ENCODE results near the gene GATA2.

The GATA2 gene

GRCh38 chr3:128502712-128503111 is 9.7 kb upstream of the GATA2 start:
- Histone ChIP-seq H3K4me2 (ENCODE audit: low read depth, low read length, poor library complexity, severe bottlenecking) (no peak overlapping the region), H3K27me3 (ENCODE audit: low read length) (no peaks in the 10 kb centered on the region), H4K20me1 (ENCODE audit: low read depth, low read length) (no peaks in the 10 kb centered on the region), H3K27ac (ENCODE audit: low read depth, low read length) (no peak overlapping the region), H3K9me3 (ENCODE audit: insufficient read depth, low read length) (no peaks in the 10 kb centered on the region), H3K36me3 (ENCODE audit: low read length) (no peaks in the 10 kb centered on the region), H2AFZ (ENCODE audit: low read depth, low read length, severe bottlenecking) (no peak overlapping the region), H3K4me3 (ENCODE audit: insufficient read depth, low read length, poor library complexity, severe bottlenecking) (no peak overlapping the region), H3K9ac (ENCODE audit: low read length) (no peak overlapping the region), H3K9me2 (replicated peaks; ENCODE audit: insufficient read depth, low read length) (no peaks in the 10 kb centered on the region), H3K79me2 (ENCODE audit: insufficient read depth, low read length) (no peaks in the 10 kb centered on the region), H3F3A (ENCODE audit: insufficient read depth) (no peaks in the 10 kb centered on the region)
- TF ChIP-seq, protein P1, sequence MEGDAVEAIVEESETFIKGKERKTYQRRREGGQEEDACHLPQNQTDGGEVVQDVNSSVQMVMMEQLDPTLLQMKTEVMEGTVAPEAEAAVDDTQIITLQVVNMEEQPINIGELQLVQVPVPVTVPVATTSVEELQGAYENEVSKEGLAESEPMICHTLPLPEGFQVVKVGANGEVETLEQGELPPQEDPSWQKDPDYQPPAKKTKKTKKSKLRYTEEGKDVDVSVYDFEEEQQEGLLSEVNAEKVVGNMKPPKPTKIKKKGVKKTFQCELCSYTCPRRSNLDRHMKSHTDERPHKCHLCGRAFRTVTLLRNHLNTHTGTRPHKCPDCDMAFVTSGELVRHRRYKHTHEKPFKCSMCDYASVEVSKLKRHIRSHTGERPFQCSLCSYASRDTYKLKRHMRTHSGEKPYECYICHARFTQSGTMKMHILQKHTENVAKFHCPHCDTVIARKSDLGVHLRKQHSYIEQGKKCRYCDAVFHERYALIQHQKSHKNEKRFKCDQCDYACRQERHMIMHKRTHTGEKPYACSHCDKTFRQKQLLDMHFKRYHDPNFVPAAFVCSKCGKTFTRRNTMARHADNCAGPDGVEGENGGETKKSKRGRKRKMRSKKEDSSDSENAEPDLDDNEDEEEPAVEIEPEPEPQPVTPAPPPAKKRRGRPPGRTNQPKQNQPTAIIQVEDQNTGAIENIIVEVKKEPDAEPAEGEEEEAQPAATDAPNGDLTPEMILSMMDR (IDR thresholded peaks at IDR 0.05; ENCODE audit: insufficient read depth, low read length, poor library complexity, severe bottlenecking) = no peak
- no peak for TF ChIP-seq EZH2phosphoT487 (conservative IDR thresholded peaks at IDR 0.05; ENCODE audit: low read length)

DNA sequence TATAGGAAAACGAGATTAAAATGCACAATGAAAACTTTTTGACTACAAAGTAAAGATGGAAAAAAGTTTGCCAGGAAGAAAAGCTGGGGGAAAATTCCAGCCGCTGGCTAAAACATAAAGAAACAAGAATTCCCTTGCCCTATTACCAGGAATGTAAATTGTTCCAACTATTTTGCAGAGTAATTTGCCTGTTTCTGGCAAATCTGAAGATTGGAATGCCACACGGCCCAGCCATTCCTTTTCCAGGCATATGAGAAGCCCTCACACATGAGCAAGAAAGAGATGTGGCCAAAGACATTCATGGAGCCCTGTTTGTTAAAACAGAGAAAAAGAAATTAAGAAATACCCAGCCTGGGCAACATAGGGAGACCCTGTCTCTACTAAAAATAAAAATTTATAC is 8.4 kb upstream of the GATA2 start:
- no peaks in the 10 kb centered on the region for H3K9me3 ChIP-seq (ENCODE audit: insufficient read depth, low read length)
- TF ChIP-seq, protein P1 (IDR thresholded peaks at IDR 0.05; ENCODE audit: insufficient read depth, low read length, poor library complexity, severe bottlenecking) = no peak
- no peak for TF ChIP-seq EZH2phosphoT487 (conservative IDR thresholded peaks at IDR 0.05; ENCODE audit: low read length)
- no peak overlapping the region for H3K4me2 ChIP-seq (ENCODE audit: low read depth, low read length, poor library complexity, severe bottlenecking)
- no peaks in the 10 kb centered on the region for H3K36me3 ChIP-seq (ENCODE audit: low read length)
- no peaks in the 10 kb centered on the region for H3K9me2 ChIP-seq (replicated peaks; ENCODE audit: insufficient read depth, low read length)
- no peaks in the 10 kb centered on the region for H3F3A ChIP-seq (ENCODE audit: insufficient read depth)
- H3K27ac ChIP-seq (ENCODE audit: low read depth, low read length) = no peak overlapping the region
- H4K20me1 ChIP-seq (ENCODE audit: low read depth, low read length) = no peaks in the 10 kb centered on the region
- no peak overlapping the region for H2AFZ ChIP-seq (ENCODE audit: low read depth, low read length, severe bottlenecking)
- H3K9ac ChIP-seq (ENCODE audit: low read length) = no peak overlapping the region
- no peaks in the 10 kb centered on the region for H3K27me3 ChIP-seq (ENCODE audit: low read length)
- no peaks in the 10 kb centered on the region for H3K79me2 ChIP-seq (ENCODE audit: insufficient read depth, low read length)
- H3K4me3 ChIP-seq (ENCODE audit: insufficient read depth, low read length, poor library complexity, severe bottlenecking) = no peak overlapping the region

DNA sequence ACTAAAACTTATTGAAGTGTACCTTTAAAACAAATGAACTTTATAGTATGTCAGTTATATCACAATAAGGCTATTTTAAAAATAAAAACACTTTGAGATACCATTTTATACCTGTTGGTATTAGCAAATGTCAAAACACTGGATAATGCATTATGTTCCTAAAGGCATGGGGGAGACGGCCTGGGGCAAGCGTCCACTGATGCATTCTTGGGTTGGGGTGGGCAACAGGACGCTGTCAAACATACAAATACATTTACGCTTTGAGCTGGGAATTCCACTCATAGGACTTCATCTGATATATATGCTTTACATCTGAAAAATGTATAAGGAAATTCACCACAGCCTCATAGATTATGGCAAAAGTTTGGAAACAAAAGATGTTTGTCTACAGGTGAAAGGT is 7.6 kb upstream of the GATA2 start:
- H3K9ac ChIP-seq (ENCODE audit: low read length) = no peak overlapping the region
- H3K36me3 ChIP-seq (ENCODE audit: low read length) = no peaks in the 10 kb centered on the region
- H3K4me2 ChIP-seq (ENCODE audit: low read depth, low read length, poor library complexity, severe bottlenecking) = no peak overlapping the region
- no peaks in the 10 kb centered on the region for H3K9me3 ChIP-seq (ENCODE audit: insufficient read depth, low read length)
- no peak overlapping the region for H3K4me3 ChIP-seq (ENCODE audit: insufficient read depth, low read length, poor library complexity, severe bottlenecking)
- no peak for TF ChIP-seq EZH2phosphoT487 (conservative IDR thresholded peaks at IDR 0.05; ENCODE audit: low read length)
- TF ChIP-seq, protein P1 (IDR thresholded peaks at IDR 0.05; ENCODE audit: insufficient read depth, low read length, poor library complexity, severe bottlenecking) = no peak
- H3K27me3 ChIP-seq (ENCODE audit: low read length) = no peaks in the 10 kb centered on the region
- no peaks in the 10 kb centered on the region for H3K79me2 ChIP-seq (ENCODE audit: insufficient read depth, low read length)
- no peaks in the 10 kb centered on the region for H4K20me1 ChIP-seq (ENCODE audit: low read depth, low read length)
- no peaks in the 10 kb centered on the region for H3F3A ChIP-seq (ENCODE audit: insufficient read depth)
- no peaks in the 10 kb centered on the region for H3K9me2 ChIP-seq (replicated peaks; ENCODE audit: insufficient read depth, low read length)
- no peak overlapping the region for H2AFZ ChIP-seq (ENCODE audit: low read depth, low read length, severe bottlenecking)
- H3K27ac ChIP-seq (ENCODE audit: low read depth, low read length) = no peak overlapping the region

Data from SU-DHL-6 (cell line).